ENCODE measurements around the gene ENTPD1.

Gene ENTPD1

GRCh38 chr10:95840121-95840520 is 84.2 kb downstream of the ENTPD1 start:
- no peaks in the 10 kb centered on the region for H3K4me1 ChIP-seq (ENCODE audit: insufficient read depth, poor library complexity, severe bottlenecking)
- H3K9me3 ChIP-seq (ENCODE audit: severe bottlenecking), result no peaks in the 10 kb centered on the region
- no peak overlapping the region for H3K27ac ChIP-seq (ENCODE audit: poor library complexity, severe bottlenecking)
- H3K4me3 ChIP-seq (ENCODE audit: severe bottlenecking), result no peak overlapping the region
- no peaks in the 10 kb centered on the region for H3K36me3 ChIP-seq (ENCODE audit: low read depth)
- TF ChIP-seq, protein P1, sequence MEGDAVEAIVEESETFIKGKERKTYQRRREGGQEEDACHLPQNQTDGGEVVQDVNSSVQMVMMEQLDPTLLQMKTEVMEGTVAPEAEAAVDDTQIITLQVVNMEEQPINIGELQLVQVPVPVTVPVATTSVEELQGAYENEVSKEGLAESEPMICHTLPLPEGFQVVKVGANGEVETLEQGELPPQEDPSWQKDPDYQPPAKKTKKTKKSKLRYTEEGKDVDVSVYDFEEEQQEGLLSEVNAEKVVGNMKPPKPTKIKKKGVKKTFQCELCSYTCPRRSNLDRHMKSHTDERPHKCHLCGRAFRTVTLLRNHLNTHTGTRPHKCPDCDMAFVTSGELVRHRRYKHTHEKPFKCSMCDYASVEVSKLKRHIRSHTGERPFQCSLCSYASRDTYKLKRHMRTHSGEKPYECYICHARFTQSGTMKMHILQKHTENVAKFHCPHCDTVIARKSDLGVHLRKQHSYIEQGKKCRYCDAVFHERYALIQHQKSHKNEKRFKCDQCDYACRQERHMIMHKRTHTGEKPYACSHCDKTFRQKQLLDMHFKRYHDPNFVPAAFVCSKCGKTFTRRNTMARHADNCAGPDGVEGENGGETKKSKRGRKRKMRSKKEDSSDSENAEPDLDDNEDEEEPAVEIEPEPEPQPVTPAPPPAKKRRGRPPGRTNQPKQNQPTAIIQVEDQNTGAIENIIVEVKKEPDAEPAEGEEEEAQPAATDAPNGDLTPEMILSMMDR (IDR thresholded peaks at IDR 0.05; ENCODE audit: poor library complexity, severe bottlenecking), result no peak
- no peaks in the 10 kb centered on the region for H3K27me3 ChIP-seq (ENCODE audit: insufficient read depth, poor library complexity, severe bottlenecking)
- DNase-seq (ENCODE audit: low spot score) (no peak), ATAC-seq (ENCODE audit: low read depth) (no peak)

GRCh38 chr10:95840681-95841080 is 84.7 kb downstream of the ENTPD1 start:
- H3K9me3 ChIP-seq (ENCODE audit: severe bottlenecking), result no peaks in the 10 kb centered on the region
- no peak overlapping the region for H3K27ac ChIP-seq (ENCODE audit: poor library complexity, severe bottlenecking)
- DNase-seq (ENCODE audit: low spot score) (no peak), ATAC-seq (ENCODE audit: low read depth) (no peak)
- H3K36me3 ChIP-seq (ENCODE audit: low read depth), result no peaks in the 10 kb centered on the region
- H3K27me3 ChIP-seq (ENCODE audit: insufficient read depth, poor library complexity, severe bottlenecking), result no peaks in the 10 kb centered on the region
- H3K4me3 ChIP-seq (ENCODE audit: severe bottlenecking), result no peak overlapping the region
- H3K4me1 ChIP-seq (ENCODE audit: insufficient read depth, poor library complexity, severe bottlenecking), result no peaks in the 10 kb centered on the region
- TF ChIP-seq, protein P1 (IDR thresholded peaks at IDR 0.05; ENCODE audit: poor library complexity, severe bottlenecking), result no peak

GRCh38 chr10:95841661-95842498 is 85.9 kb downstream of the ENTPD1 start:
- Histone ChIP-seq H3K27ac (ENCODE audit: poor library complexity, severe bottlenecking) (no peak overlapping the region), H3K36me3 (ENCODE audit: low read depth) (no peaks in the 10 kb centered on the region), H3K4me3 (ENCODE audit: severe bottlenecking) (no peak overlapping the region), H3K27me3 (ENCODE audit: insufficient read depth, poor library complexity, severe bottlenecking) (no peaks in the 10 kb centered on the region), H3K9me3 (ENCODE audit: severe bottlenecking) (no peaks in the 10 kb centered on the region), H3K4me1 (ENCODE audit: insufficient read depth, poor library complexity, severe bottlenecking) (no peaks in the 10 kb centered on the region)
- ATAC-seq (ENCODE audit: low read depth), result no peak; the same call in 2 of the 3 replicates
- TF ChIP-seq, protein P1 (IDR thresholded peaks at IDR 0.05; ENCODE audit: poor library complexity, severe bottlenecking), result peak; percentile 55
- no peak for DNase-seq (ENCODE audit: low spot score)

DNA sequence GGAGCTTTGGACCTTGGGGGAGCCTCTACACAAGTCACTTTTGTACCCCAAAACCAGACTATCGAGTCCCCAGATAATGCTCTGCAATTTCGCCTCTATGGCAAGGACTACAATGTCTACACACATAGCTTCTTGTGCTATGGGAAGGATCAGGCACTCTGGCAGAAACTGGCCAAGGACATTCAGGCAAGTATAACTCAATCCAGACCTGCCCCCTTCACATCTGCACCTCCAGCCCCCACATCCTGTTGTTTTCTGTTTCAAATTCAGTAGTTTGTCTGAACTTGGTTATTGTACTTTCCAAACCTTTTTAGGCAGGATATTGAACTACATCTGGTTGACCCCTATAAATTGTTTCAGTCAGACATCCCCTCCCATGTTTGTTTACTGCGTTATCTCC is 89.4 kb downstream of the ENTPD1 start:
- Histone ChIP-seq H3K9me3 (ENCODE audit: severe bottlenecking) (no peaks in the 10 kb centered on the region), H3K4me3 (ENCODE audit: severe bottlenecking) (no peak overlapping the region), H3K27ac (ENCODE audit: poor library complexity, severe bottlenecking) (no peak overlapping the region), H3K27me3 (ENCODE audit: insufficient read depth, poor library complexity, severe bottlenecking) (no peaks in the 10 kb centered on the region), H3K4me1 (ENCODE audit: insufficient read depth, poor library complexity, severe bottlenecking) (no peaks in the 10 kb centered on the region), H3K36me3 (ENCODE audit: low read depth) (no peaks in the 10 kb centered on the region)
- ATAC-seq (ENCODE audit: low read depth) (no peak), DNase-seq (ENCODE audit: low spot score) (no peak)
- TF ChIP-seq, protein P1 (IDR thresholded peaks at IDR 0.05; ENCODE audit: poor library complexity, severe bottlenecking), result no peak

- no peaks in the 10 kb centered on the region for H3K27me3 ChIP-seq (ENCODE audit: insufficient read depth, poor library complexity, severe bottlenecking)
- TF ChIP-seq, protein P1 (IDR thresholded peaks at IDR 0.05; ENCODE audit: poor library complexity, severe bottlenecking), result no peak
- DNase-seq (ENCODE audit: low spot score), result no peak
- H3K36me3 ChIP-seq (ENCODE audit: low read depth), result no peaks in the 10 kb centered on the region
- ATAC-seq (ENCODE audit: low read depth), result no peak
- H3K4me1 ChIP-seq (ENCODE audit: insufficient read depth, poor library complexity, severe bottlenecking), result no peaks in the 10 kb centered on the region
- H3K9me3 ChIP-seq (ENCODE audit: severe bottlenecking), result no peaks in the 10 kb centered on the region
- H3K4me3 ChIP-seq (ENCODE audit: severe bottlenecking), result no peak overlapping the region
- no peak overlapping the region for H3K27ac ChIP-seq (ENCODE audit: poor library complexity, severe bottlenecking)
Observed at GRCh38 chr10:95847007-95847406, 91.0 kb downstream of the ENTPD1 start.

All from RWPE2 (cell line).